A172 (cell line): Measurements from ENCODE around the gene EPHA10. TPM values are rescaled to one million over a fixed set of nuclear protein-coding genes. Genes with fewer than 3 reads are reported as not detected.
A peak's percentile ranks its signal among the peaks of the same experiment; 100 is the strongest.

ENCODE experiments used
- DNase-seq: peaks from one replicate; pipeline ENCODE4 v3.0.0-alpha.2; 2015; ENCODE audit warnings: low spot score
- total RNA-seq: library from RNA; depleted of rRNA; stranded (reverse); fragments of >200 nt; shearing (Covaris generic); gene quantifications from 2 replicates; pipeline ENCODE4 v1.2.3, GENCODE V29; 2014; rRNA removed

Gene EPHA10
- not detected in 2 replicates for total RNA-seq

- no peak for DNase-seq
Measured at GRCh38 chr1:37764888-37765441, at the start of gene EPHA10. Gene EPHA10, minus strand, starts transcription at chr1:37765120. Its CDS starts 54 bp downstream, at chr1:37765066.

GRCh38 chr1:37814252-37814651 lies 49.3 kb upstream of the EPHA10 start:
- no peak for DNase-seq

- DNase-seq: no peak
Measured at GRCh38 chr1:37813529-37814145, 48.7 kb upstream of the EPHA10 start.

- peak; percentile 64 for DNase-seq
Measured at GRCh38 chr1:37811027-37811655, 46.2 kb upstream of the EPHA10 start.

GRCh38 chr1:37809942-37810341 lies 45.0 kb upstream of the EPHA10 start:
- no peak for DNase-seq

- DNase-seq: peak; percentile 42
Measured at GRCh38 chr1:37808369-37809319, 43.7 kb upstream of the EPHA10 start.

- peak; percentile 67 for DNase-seq
Measured at GRCh38 chr1:37807555-37808368, 42.8 kb upstream of the EPHA10 start, which contains the start of the genes C1orf122 and YRDC. Gene C1orf122, plus strand, starts transcription at chr1:37807790. Its CDS starts 615 bp downstream, at chr1:37808405. Gene YRDC, minus strand, starts transcription at chr1:37808208. Its CDS starts 28 bp downstream, at chr1:37808180.

GRCh38 chr1:37807220-37807554 lies 42.3 kb upstream of the EPHA10 start:
- DNase-seq: no peak

- DNase-seq: no peak
Measured at GRCh38 chr1:37802439-37802838, 37.5 kb upstream of the EPHA10 start.

GRCh38 chr1:37797750-37798345 lies 32.9 kb upstream of the EPHA10 start:
- peak; percentile 25 for DNase-seq

- no peak for DNase-seq
Measured at GRCh38 chr1:37795340-37796125, 30.6 kb upstream of the EPHA10 start.

- no peak for DNase-seq
Measured at GRCh38 chr1:37794372-37795339, 29.7 kb upstream of the EPHA10 start.

GRCh38 chr1:37793773-37794371 lies 29.0 kb upstream of the EPHA10 start, which contains the start of gene MANEAL:
Gene MANEAL, plus strand, starts transcription at chr1:37793847. Its CDS starts 336 bp downstream, at chr1:37794183.
- no peak for DNase-seq

- DNase-seq: no peak
Measured at GRCh38 chr1:37792943-37793686, 28.2 kb upstream of the EPHA10 start.

- DNase-seq: no peak
Measured at GRCh38 chr1:37782491-37782890, 17.6 kb upstream of the EPHA10 start.

GRCh38 chr1:37778654-37779053 lies 13.7 kb upstream of the EPHA10 start:
- no peak for DNase-seq

- no peak for DNase-seq
Measured at GRCh38 chr1:37776946-37777516, 12.1 kb upstream of the EPHA10 start.
